Measurements from ENCODE around the gene CSNK1G1.
"Not testable (repeated sequence)": the region's sequence is repeated elsewhere in the genome, so short reads cannot be mapped to it uniquely, and the experiment has no call there.

Gene CSNK1G1

DNA sequence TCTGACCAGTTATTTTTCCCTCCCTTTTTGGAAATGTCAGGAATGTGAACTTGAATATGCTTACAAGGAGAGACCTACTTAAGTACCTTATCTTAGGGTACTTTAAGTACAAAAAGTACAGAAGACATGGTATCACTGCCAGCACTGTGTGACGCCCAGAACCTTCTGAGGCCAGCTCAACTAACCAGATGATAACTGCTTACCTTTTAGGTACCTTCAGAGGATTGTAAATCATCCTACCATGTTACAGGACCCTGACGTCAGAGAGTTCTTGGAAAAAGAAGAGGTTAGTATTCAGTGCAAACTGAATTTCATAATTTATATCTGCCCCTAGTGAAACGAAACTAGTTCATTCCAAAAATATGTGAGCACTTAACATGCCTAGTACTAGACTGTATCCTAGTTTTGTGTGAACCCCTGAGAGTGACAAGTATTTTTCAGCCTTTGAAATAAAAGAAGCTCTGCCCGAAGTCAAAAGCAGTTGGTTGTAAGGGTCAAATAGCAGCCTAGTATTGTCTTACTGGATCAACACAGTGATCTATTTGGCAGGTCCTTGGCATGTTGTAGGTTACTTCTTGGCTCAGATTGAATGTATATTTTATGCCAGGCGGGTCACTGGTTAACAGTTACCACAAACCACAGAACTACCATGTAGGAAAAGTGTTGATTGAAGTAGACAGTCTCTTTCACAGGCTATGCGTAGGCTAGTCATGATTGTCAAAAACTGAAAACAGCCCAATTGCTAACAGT lies 228.3 kb downstream of the CSNK1G1 start:
- DNase-seq: no peak

- no peak for DNase-seq
Measured at GRCh38 chr15:64125978-64126377, 230.0 kb downstream of the CSNK1G1 start.

DNA sequence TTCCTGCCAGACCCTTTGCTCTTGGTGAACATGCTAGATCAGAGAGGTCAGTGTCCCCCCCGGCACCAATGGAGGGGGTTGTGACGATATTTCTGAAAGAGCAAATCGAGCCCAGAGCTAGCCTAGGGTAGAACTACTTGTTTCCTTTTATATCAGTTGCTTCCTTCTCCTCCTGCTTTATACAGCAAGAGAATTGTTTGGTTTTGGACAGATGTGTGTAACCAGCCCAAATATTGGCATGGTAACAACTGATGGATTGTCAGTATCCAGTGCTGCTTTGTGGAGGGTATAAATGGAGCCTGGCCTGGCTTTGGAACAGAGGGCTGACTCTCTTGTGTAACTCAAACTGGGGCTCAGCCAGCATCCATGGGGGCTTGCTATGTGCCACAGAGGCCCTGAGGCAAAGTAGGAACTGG lies 233.0 kb downstream of the CSNK1G1 start:
- no peak for DNase-seq

- DNase-seq: no peak
Measured at GRCh38 chr15:64122444-64122843, 233.5 kb downstream of the CSNK1G1 start.

- DNase-seq: no peak
Measured at GRCh38 chr15:64121614-64122013, 234.4 kb downstream of the CSNK1G1 start.

GRCh38 chr15:64120322-64120721 lies 235.7 kb downstream of the CSNK1G1 start:
- not testable (repeated sequence) for DNase-seq

DNA sequence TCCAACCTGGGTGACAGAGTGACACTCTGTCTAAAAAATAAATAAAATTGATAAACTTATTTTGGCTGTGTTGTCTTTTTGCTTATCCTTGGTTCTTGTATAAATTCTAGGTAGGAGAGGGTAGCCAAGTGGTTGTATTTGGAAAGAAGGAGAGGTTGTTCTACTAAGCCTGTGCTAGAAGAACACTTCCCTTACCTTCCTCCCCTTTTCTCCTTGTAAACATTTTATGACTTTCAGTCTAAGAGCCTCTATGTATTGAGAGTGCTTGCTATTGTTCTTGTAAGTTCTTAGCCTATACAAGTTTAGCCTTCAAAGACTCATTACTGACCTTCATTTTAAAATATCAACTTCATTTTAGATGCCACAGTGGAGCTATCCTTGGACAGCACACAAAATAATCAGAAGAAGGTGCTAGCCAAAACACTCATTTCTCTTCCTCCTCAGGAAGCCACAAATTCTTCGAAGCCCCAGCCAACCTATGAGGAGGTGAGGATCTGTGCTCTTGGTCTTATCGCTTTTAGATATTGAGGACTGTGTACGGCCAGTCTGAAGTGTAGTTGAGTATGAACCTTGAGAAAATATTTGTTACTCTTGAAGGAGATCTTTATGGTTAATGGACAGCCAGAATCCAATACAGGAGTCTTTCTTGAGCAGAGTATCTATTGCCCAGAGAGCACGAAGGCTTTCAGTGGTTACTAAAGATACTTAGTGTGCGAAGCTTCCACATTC lies 238.1 kb downstream of the CSNK1G1 start:
- no peak for DNase-seq
